Stimulated activated CD4-positive, alpha-beta T cell treated with anti-CD3 and anti-CD28 coated beads, Interleukin-4, amount 100 ng/mL, for 48 hours (primary cell): ENCODE data around the gene KIF27.
"Not testable (repeated sequence)": the region's sequence is repeated elsewhere in the genome, so short reads cannot be mapped to it uniquely, and the experiment has no call there.

Source experiments
- DNase-seq, 2 donors: peaks; one replicate each; pipeline ENCODE4 v3.0.0-alpha.2; 2020; ENCODE audit warnings: low read depth in 2 of 2

The KIF27 gene

GRCh38 chr9:83804454-83804853 is 116.8 kb downstream of the KIF27 start:
- DNase-seq = not testable (repeated sequence)

GRCh38 chr9:83803941-83804340 is 117.3 kb downstream of the KIF27 start:
- DNase-seq = not testable (repeated sequence)

- no peak for DNase-seq
Observed at GRCh38 chr9:83800236-83801033, 120.8 kb downstream of the KIF27 start.

- no peak for DNase-seq
Observed at GRCh38 chr9:83794051-83794450, 127.2 kb downstream of the KIF27 start.

GRCh38 chr9:83792746-83793145 is 128.5 kb downstream of the KIF27 start:
- DNase-seq = no peak
